Skeletal muscle satellite cell (primary cell): ENCODE measurements around the gene KRTAP3-2.

ENCODE experiments used
- H3K27me3 ChIP-seq: 2 replicates; pipeline ENCODE4 v1.7.0; 2013; ENCODE audit warnings: low read length; ENCODE audit not compliant: control insufficient read depth, insufficient read depth
- H3K36me3 ChIP-seq: 2 replicates; pipeline ENCODE4 v1.7.0; 2013; ENCODE audit warnings: mild to moderate bottlenecking, control low read depth, low read length; ENCODE audit not compliant: insufficient read depth
- H3K4me1 ChIP-seq: 2 replicates; pipeline ENCODE4 v1.7.0; 2013; ENCODE audit warnings: low read length; ENCODE audit not compliant: control insufficient read depth, insufficient read depth
- H3K4me2 ChIP-seq: 2 replicates; pipeline ENCODE4 v1.7.0; 2013; ENCODE audit warnings: mild to moderate bottlenecking, low read length
- H3K4me3 ChIP-seq: 2 replicates; pipeline ENCODE4 v1.7.0; 2013; ENCODE audit warnings: low read length
- H3K9ac ChIP-seq: 2 replicates; pipeline ENCODE4 v1.7.0; 2013; ENCODE audit warnings: mild to moderate bottlenecking, low read depth, low read length, moderate library complexity
- H3K9me3 ChIP-seq: replicated peaks from 2 replicates; pipeline ENCODE4 v1.7.0; 2013; ENCODE audit warnings: mild to moderate bottlenecking, control low read depth, low read length

The KRTAP3-2 gene

DNA sequence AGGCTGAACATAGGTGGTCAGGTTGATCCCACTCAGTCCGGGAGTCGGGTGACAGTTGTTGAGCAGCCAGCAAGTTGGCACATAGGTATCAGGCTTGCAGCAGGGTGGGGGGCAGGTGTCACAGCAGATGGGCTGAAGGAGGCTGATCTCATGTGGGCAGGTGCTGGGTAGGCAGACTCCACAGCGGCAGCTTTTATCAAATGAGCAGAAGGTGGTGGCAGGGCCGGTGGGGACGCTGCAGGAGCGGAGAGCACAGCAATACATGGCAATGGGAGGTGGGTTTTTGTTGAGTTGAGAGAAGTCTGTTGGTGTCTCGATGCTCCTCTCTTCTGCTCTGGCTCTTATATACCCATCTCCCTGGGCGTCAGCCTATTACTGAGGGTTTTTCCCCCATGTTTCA, 9.1 kb upstream of the KRTAP3-2 start, which contains the start of gene KRTAP3-1:
Gene KRTAP3-1, minus strand, starts transcription at position 318 of the 400 bp plus-strand sequence. Its CDS starts 54 bp downstream, at position 264.
- Histone ChIP-seq H3K9me3 (no peaks in the 10 kb centered on the region), H3K27me3 (no peaks in the 10 kb centered on the region), H3K9ac (no peak within 1 kb of the TSS), H3K36me3 (no peaks in the 10 kb centered on the region), H3K4me2 (no peak within 1 kb of the TSS), H3K4me1 (peaks cover 13% of the 10 kb centered on the region), H3K4me3 (no peak within 1 kb of the TSS)

DNA sequence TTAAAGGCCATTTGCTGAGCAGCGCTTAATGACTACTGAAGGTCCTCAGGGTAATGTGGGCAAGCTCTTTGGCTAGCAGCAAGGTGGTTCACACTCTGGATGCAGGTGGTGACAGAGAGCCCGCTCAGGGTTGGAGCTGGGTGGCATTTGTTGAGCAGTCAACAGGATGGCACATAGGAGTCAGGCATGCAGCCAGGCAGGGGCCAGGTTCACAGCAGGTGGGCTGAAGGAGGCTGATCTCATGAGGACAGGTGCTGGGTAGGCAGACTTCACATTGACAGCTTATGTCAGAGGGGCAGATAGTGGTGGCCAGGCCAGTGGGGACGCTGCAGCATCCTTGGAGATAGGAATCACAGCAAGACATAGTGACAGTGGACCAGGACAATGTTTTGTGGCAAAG, 4.7 kb upstream of the KRTAP3-2 start:
- Histone ChIP-seq H3K27me3 (no peaks in the 10 kb centered on the region), H3K36me3 (no peaks in the 10 kb centered on the region)

DNA sequence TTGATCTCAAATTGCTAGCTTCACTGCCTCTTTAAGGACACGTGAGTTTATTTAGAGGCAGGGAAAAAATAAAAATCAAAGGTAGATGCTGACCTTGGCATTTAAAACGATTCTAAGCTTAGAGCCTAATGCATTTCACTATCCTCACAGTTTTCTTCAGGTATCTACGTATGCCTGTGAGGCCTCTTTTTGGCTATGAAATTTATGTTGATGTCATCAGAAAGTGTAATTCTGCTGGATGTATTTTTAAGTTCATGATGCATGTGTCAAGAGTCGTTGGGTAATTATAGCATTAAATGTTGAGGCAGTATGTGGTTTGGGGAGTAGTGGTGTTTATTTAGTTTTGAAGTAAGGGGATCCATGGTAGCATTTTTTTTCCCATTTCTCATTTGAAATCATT, 4.2 kb upstream of the KRTAP3-2 start:
- H3K36me3 ChIP-seq = no peaks in the 10 kb centered on the region
- no peak overlapping the region for H3K4me2 ChIP-seq
- peaks cover 34% of the 10 kb centered on the region for H3K4me1 ChIP-seq
- no peaks in the 10 kb centered on the region for H3K27me3 ChIP-seq
- H3K9ac ChIP-seq = no peak overlapping the region
- H3K9me3 ChIP-seq = no peaks in the 10 kb centered on the region
- no peak overlapping the region for H3K4me3 ChIP-seq

More for the DNA sequence above, 4.7 kb upstream of the KRTAP3-2 start:
- no peak overlapping the region for H3K4me2 ChIP-seq
- no peak overlapping the region for H3K4me3 ChIP-seq
- H3K4me1 ChIP-seq = peaks cover 34% of the 10 kb centered on the region
- H3K9me3 ChIP-seq = no peaks in the 10 kb centered on the region
- no peak overlapping the region for H3K9ac ChIP-seq

DNA sequence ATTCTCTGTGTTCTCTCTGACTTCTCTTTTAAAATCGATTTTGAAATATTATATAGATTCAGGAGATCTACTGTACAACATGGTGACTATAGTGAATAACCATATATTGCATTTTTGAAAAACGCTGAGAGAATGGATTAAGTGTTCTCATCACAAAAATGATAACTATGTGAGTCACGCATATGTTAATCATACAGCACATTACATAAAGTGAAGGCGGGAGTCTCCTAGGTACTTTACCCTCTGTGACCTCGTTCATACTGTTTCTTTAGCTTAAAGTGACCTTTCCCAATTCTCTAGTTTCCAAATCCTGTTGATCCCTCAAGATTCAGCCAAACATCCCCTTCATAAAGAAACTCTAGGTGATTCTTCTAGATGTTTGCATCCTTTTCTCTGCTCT, 3.1 kb upstream of the KRTAP3-2 start:
- Histone ChIP-seq H3K9ac (no peak overlapping the region), H3K4me3 (no peak overlapping the region), H3K4me2 (peak overlapping the region; percentile 34), H3K9me3 (no peaks in the 10 kb centered on the region), H3K27me3 (no peaks in the 10 kb centered on the region), H3K36me3 (no peaks in the 10 kb centered on the region), H3K4me1 (peaks cover 34% of the 10 kb centered on the region)

DNA sequence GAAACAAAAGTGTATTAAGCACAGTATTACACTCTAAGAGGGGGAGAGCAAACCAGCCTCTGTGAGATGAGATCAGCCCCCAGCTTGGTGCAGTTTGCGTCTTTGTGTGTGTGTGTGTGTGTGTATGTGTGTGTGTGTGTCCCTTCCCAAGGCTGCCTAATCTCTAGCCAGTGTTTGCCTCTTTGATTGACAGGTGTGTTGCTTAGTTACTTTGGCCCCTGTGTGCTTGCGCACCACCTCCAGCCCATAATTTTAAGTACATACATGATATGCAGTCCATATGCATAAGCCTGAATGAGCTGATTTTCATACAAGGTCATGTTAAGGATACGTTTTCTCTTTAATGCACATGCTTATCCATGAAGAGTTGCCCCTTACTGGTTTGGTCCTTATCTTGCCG, 2.1 kb upstream of the KRTAP3-2 start:
- no peak overlapping the region for H3K4me2 ChIP-seq

DNA sequence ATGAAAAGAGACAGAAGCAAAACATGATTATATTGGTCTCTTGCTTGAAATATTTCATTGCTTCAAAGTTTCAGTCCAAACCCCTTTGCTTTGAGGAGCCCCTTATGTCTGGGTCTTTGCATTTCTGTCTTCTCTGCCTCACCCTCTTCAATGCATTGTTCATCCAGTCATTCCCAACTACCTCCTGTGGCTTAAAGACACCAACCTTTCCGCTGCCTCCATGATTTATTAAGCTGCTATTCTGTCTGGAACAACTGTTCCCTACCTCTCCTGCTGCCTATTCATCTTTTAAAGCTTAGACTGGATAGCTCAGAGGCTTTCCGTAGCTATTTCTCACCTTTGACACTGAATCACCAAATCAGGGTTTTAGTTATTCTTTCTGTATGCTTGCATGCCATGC, 2.3 kb downstream of the KRTAP3-2 start:
- no peaks in the 10 kb centered on the region for H3K9me3 ChIP-seq
- H3K4me2 ChIP-seq = no peak overlapping the region
- H3K4me3 ChIP-seq = no peak overlapping the region
- no peak overlapping the region for H3K9ac ChIP-seq
- peaks cover 20% of the 10 kb centered on the region for H3K4me1 ChIP-seq
- no peaks in the 10 kb centered on the region for H3K36me3 ChIP-seq
- no peaks in the 10 kb centered on the region for H3K27me3 ChIP-seq

More for the DNA sequence above, 2.1 kb upstream of the KRTAP3-2 start:
- no peak overlapping the region for H3K9ac ChIP-seq
- H3K9me3 ChIP-seq = no peaks in the 10 kb centered on the region
- no peaks in the 10 kb centered on the region for H3K27me3 ChIP-seq
- H3K4me3 ChIP-seq = no peak overlapping the region
- peaks cover 34% of the 10 kb centered on the region for H3K4me1 ChIP-seq
- no peaks in the 10 kb centered on the region for H3K36me3 ChIP-seq

DNA sequence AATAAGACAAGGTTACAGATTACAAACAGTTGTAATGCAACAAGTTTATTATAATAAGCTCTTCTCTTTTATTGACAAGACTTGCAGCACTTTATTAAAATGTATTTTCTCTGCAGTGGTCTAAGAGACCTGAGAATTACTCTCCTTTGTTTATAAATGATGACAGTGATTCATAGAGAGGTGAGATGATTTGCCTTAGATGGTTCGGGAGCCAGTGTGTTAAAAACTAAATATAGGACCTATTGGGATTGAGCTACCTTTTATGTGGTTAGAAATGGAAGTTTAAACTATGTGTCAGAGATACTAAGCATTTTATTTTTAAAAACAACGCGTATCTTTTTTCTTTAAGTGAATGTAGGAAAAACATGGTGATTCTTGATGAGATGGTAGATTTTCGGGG, 2.9 kb downstream of the KRTAP3-2 start:
- no peaks in the 10 kb centered on the region for H3K9me3 ChIP-seq
- no peaks in the 10 kb centered on the region for H3K36me3 ChIP-seq
- peaks cover 15% of the 10 kb centered on the region for H3K4me1 ChIP-seq
- no peak overlapping the region for H3K4me2 ChIP-seq
- no peaks in the 10 kb centered on the region for H3K27me3 ChIP-seq
- no peak overlapping the region for H3K4me3 ChIP-seq
- no peak overlapping the region for H3K9ac ChIP-seq

DNA sequence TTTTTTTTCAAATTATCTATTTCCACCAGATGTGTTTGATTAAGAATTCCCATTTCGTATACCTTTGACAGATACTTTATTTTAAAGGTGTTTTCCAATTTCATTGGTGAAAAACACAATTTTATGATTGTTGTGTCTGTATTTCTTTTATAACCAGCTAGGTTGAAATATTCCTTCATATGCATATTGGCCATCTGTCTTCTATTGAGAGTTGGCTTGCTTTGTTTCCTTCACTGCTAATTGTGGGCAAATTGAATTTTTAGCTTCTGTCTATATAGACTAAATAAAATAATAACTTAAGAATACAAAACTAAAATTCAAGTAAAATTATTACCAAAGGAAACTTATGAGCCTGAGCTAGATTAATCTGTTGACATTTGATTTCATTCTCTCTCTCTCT, 4.6 kb downstream of the KRTAP3-2 start:
- no peak overlapping the region for H3K4me3 ChIP-seq

DNA sequence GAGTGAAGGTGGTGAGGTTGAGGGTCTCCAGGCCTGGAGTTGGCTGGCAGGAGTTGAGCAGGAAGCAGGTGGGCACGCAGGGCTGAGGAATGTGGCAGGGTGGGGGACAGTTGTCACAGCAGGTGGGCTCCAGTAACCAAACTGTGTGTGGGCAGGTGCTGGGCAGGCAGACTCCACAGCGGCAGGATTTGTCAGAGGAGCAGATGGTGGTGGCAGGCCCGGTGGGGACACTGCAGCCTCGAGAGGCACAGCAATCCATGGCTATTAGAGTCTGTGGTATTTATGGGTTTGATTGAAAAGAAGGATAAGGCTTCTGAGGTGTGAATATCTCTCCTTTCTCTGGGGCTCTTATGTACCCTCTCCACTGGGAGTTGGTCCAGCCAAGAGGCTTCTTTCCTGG, 5.9 kb downstream of the KRTAP3-2 start, which contains the start of gene KRTAP3-3:
Gene KRTAP3-3, minus strand, starts transcription at position 326 of the 400 bp plus-strand sequence. Its CDS starts 67 bp downstream, at position 259.
- Histone ChIP-seq H3K27me3 (no peaks in the 10 kb centered on the region), H3K36me3 (no peaks in the 10 kb centered on the region), H3K4me1 (no peaks in the 10 kb centered on the region), H3K4me2 (no peak within 1 kb of the TSS), H3K9ac (no peak within 1 kb of the TSS), H3K9me3 (no peaks in the 10 kb centered on the region), H3K4me3 (no peak within 1 kb of the TSS)

More for the DNA sequence above, 4.6 kb downstream of the KRTAP3-2 start:
- Histone ChIP-seq H3K27me3 (no peaks in the 10 kb centered on the region), H3K9me3 (no peaks in the 10 kb centered on the region), H3K9ac (no peak overlapping the region), H3K4me2 (no peak overlapping the region), H3K36me3 (no peaks in the 10 kb centered on the region), H3K4me1 (peaks cover 5% of the 10 kb centered on the region)

DNA sequence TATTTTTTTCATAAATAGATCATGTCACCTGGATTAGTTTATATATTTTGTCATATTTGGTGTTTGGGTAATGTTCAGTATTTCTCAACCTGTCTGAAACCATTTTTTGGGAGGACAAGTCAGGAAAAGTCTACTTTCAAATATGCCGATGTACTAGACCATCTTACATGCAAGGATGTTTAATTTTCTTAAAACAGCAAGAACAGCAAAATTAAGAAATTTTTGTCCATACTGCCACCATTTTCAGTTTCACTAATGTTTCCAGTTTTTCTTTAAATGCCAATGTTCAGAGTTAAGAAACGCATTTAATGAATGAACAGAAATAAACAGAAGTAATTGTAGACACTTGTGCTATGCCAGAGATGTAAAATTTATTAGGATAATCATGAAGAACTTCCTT, 6.6 kb downstream of the KRTAP3-2 start:
- no peak overlapping the region for H3K4me2 ChIP-seq
- H3K4me3 ChIP-seq = no peak overlapping the region
- H3K9ac ChIP-seq = no peak overlapping the region
- no peaks in the 10 kb centered on the region for H3K27me3 ChIP-seq
- no peaks in the 10 kb centered on the region for H3K36me3 ChIP-seq
- no peaks in the 10 kb centered on the region for H3K9me3 ChIP-seq
- no peaks in the 10 kb centered on the region for H3K4me1 ChIP-seq

DNA sequence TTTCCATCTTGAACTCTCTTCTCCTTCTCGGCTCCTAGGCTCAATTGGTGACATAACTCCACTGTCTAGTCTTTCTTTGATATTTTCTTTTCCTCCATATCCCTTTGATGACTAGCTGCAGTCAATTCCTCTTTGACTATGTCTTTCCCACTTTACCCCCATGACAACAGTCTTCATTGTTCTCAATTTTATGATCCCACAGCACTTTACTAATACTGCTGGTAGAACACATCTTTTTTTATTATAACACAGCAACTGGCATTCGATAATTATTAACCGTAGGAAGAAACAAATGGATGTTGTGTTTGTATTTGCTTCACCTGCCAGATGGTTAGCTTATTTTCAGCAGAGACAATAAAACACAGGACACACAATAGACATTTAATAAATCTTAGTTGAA, 7.0 kb downstream of the KRTAP3-2 start:
- Histone ChIP-seq H3K36me3 (no peaks in the 10 kb centered on the region), H3K4me2 (no peak overlapping the region), H3K27me3 (no peaks in the 10 kb centered on the region), H3K4me3 (no peak overlapping the region), H3K9me3 (no peaks in the 10 kb centered on the region), H3K9ac (no peak overlapping the region), H3K4me1 (no peaks in the 10 kb centered on the region)

DNA sequence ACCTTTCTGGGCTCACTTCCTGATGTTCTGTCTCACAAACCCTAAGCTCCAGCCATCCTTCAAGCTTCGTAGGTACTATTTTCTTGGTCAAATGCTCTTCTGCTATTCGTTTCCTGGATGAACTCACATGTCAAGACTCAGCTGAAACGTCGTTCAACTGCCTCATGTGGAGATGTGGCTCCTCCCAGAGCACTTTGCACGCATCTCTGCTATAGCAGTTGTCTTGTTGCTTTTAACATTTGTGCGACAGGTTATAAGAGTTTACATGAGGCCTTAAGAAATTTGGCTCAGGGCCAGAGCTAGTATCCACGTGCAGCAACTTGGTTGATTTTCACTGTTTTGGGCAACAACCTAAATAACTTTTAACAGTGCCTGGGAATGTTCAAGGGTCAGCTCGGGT, 12.8 kb downstream of the KRTAP3-2 start:
- Histone ChIP-seq H3K9me3 (no peaks in the 10 kb centered on the region), H3K4me3 (no peak overlapping the region), H3K36me3 (no peaks in the 10 kb centered on the region), H3K9ac (no peak overlapping the region), H3K27me3 (no peaks in the 10 kb centered on the region), H3K4me2 (no peak overlapping the region), H3K4me1 (no peaks in the 10 kb centered on the region)
